HUDEP-2 (cell line): Measurements from ENCODE around the gene TMEM129.
"Not testable (repeated sequence)": the region's sequence is repeated elsewhere in the genome, so short reads cannot be mapped to it uniquely, and the experiment has no call there.

ENCODE experiments used
- DNase-seq, 76 experiments: peaks; one replicate each; lab custom pipeline; 2025; ENCODE audit not compliant: unreplicated experiment in 76 of 76; lab: John Stamatoyannopoulos, UW

TMEM129 gene

GRCh38 chr4:1706358-1706757 lies 14.8 kb downstream of the TMEM129 start:
- DNase-seq = no peak

GRCh38 chr4:1705732-1706131 lies 15.4 kb downstream of the TMEM129 start:
- DNase-seq = no peak

GRCh38 chr4:1703867-1704266 lies 17.3 kb downstream of the TMEM129 start:
- no peak for DNase-seq

GRCh38 chr4:1701671-1702070 lies 19.5 kb downstream of the TMEM129 start:
- DNase-seq = not testable (repeated sequence)

- DNase-seq = no peak
These were observed 25.2 kb downstream of the TMEM129 start for GRCh38 chr4:1695913-1696312.

GRCh38 chr4:1693131-1693896 lies 27.8 kb downstream of the TMEM129 start:
- DNase-seq = peak in 69 of 76 experiments; percentile 6 to 82 (median 50)

GRCh38 chr4:1691737-1692373 lies 29.3 kb downstream of the TMEM129 start:
- DNase-seq = no peak

GRCh38 chr4:1690698-1691097 lies 30.4 kb downstream of the TMEM129 start:
- DNase-seq = no peak

- DNase-seq = peak in 2 of 76 experiments; percentile 6 to 8
These were observed 34.6 kb downstream of the TMEM129 start for GRCh38 chr4:1686440-1687036.

GRCh38 chr4:1685235-1686150 lies 35.6 kb downstream of the TMEM129 start:
- DNase-seq = no peak

GRCh38 chr4:1684506-1685234 lies 36.5 kb downstream of the TMEM129 start:
- DNase-seq = peak in 3 of 76 experiments; percentile 38 to 87 (median 69)

- DNase-seq = peak in 70 of 76 experiments; percentile 17 to 95 (median 85)
These were observed 37.2 kb downstream of the TMEM129 start, which contains the start of gene FAM53A for GRCh38 chr4:1683736-1684505. TSS of gene FAM53A (minus strand) at chr4:1684313. CDS start at chr4:1668741, 15,572 bp downstream.

- DNase-seq = peak in 3 of 76 experiments; percentile 4 to 28 (median 12)
These were observed 37.8 kb downstream of the TMEM129 start for GRCh38 chr4:1683261-1683735.

- no peak for DNase-seq
These were observed 38.3 kb downstream of the TMEM129 start for GRCh38 chr4:1682860-1683259.

GRCh38 chr4:1678244-1678643 lies 42.9 kb downstream of the TMEM129 start:
- no peak for DNase-seq

GRCh38 chr4:1676605-1677525 lies 44.3 kb downstream of the TMEM129 start:
- DNase-seq = peak in 55 of 76 experiments; percentile 4 to 70 (median 36)

- DNase-seq = no peak
These were observed 45.4 kb downstream of the TMEM129 start for GRCh38 chr4:1675802-1676137.
